Neural progenitor cell (in vitro differentiated cells): ENCODE data around the gene ZNF485. TPM values are rescaled to one million over a fixed set of nuclear protein-coding genes. Genes with fewer than 3 reads are reported as not detected.

Source experiments
- DNase-seq: peaks from one replicate; pipeline ENCODE4 v3.0.0-alpha.2; 2016; ENCODE audit warnings: low spot score
- H2AFZ ChIP-seq: fragments of 200-600 bp; sonication (generic); replicated peaks from 2 replicates; pipeline ENCODE4 v1.6.1; 2016; ENCODE audit warnings: antibody characterized with exemption
- H3F3A ChIP-seq: fragments of 200-600 bp; sonication (generic); 2 replicates; pipeline ENCODE4 v1.6.1; 2016; ENCODE audit warnings: antibody characterized with exemption, low read depth
- H3K27ac ChIP-seq: fragments of 200-600 bp; sonication (generic); 2 replicates; pipeline ENCODE4 v1.5.1; 2016; ENCODE audit warnings: mild to moderate bottlenecking
- H3K27me3 ChIP-seq: fragments of 200-600 bp; sonication (generic); 2 replicates; pipeline ENCODE4 v1.6.1; 2016; ENCODE audit warnings: mild to moderate bottlenecking, moderate library complexity
- H3K36me3 ChIP-seq: fragments of 200-600 bp; sonication (generic); 2 replicates; pipeline ENCODE4 v1.5.1; 2016
- H3K4me1 ChIP-seq: fragments of 200-600 bp; sonication (generic); 2 replicates; pipeline ENCODE4 v1.6.1; 2016; ENCODE audit warnings: mixed run types
- H3K4me2 ChIP-seq: fragments of 200-600 bp; sonication (generic); 2 replicates; pipeline ENCODE4 v1.6.1; 2016
- H3K4me3 ChIP-seq: fragments of 200-600 bp; sonication (generic); 2 replicates; pipeline ENCODE4 v1.5.1; 2016
- H3K79me2 ChIP-seq: fragments of 200-600 bp; sonication (generic); 2 replicates; pipeline ENCODE4 v1.6.1; 2016; ENCODE audit warnings: low read depth
- H3K9ac ChIP-seq: fragments of 200-600 bp; sonication (generic); 2 replicates; pipeline ENCODE4 v1.6.1; 2016
- H3K9me3 ChIP-seq: fragments of 200-600 bp; sonication (generic); 2 replicates; pipeline ENCODE4 v1.5.1; 2016; ENCODE audit warnings: low read depth
- H4K20me1 ChIP-seq: fragments of 200-600 bp; sonication (generic); 2 replicates; pipeline ENCODE4 v1.6.1; 2016; ENCODE audit warnings: low read depth
- H3K27ac Mint-ChIP-seq: 3 replicates; pipeline ENCODE4 v1.8.0; 2021; ENCODE audit warnings: mixed read lengths
- H3K27me3 Mint-ChIP-seq: 2 replicates; pipeline ENCODE4 v1.8.0; 2022; ENCODE audit warnings: low read depth, mild to moderate bottlenecking, inconsistent platforms, moderate library complexity, mixed read lengths; ENCODE audit not compliant: insufficient read depth
- H3K36me3 Mint-ChIP-seq: 3 replicates; pipeline ENCODE4 v1.8.0; 2021; ENCODE audit warnings: mixed read lengths
- H3K4me1 Mint-ChIP-seq: 3 replicates; pipeline ENCODE4 v1.8.0; 2021; ENCODE audit warnings: mixed read lengths
- H3K4me3 Mint-ChIP-seq: 3 replicates; pipeline ENCODE4 v1.8.0; 2021; ENCODE audit warnings: mild to moderate bottlenecking, moderate library complexity, mixed read lengths
- H3K9me3 Mint-ChIP-seq: 3 replicates; pipeline ENCODE4 v1.8.0; 2020; ENCODE audit warnings: mixed read lengths
- EZH2 ChIP-seq: fragments of 200-600 bp; sonication (generic); IDR thresholded peaks from 2 replicates; pipeline ENCODE4 v1.6.1; 2017; ENCODE audit warnings: antibody characterized with exemption, mild to moderate bottlenecking, moderate library complexity
- EZH2phosphoT487 ChIP-seq: fragments of 200-600 bp; sonication (generic); IDR thresholded peaks from 2 replicates; pipeline ENCODE4 v1.6.1; 2017; ENCODE audit warnings: antibody characterized with exemption
- total RNA-seq: library from RNA; depleted of rRNA; stranded (reverse); fragments of >200 nt; gene quantifications from 2 replicates; pipeline ENCODE4 v1.2.3, GENCODE V29; 2015; ENCODE audit warnings: low replicate concordance
- TF ChIP-seq, protein P1 (sequence below): fragments of 200-600 bp; sonication (generic); IDR thresholded peaks from 2 replicates; pipeline ENCODE4 v1.5.1; 2017; ENCODE audit warnings: antibody characterized with exemption, mild to moderate bottlenecking

Gene ZNF485
- total RNA-seq, 1 donor from 2014 or later = 4.7 TPM

DNA sequence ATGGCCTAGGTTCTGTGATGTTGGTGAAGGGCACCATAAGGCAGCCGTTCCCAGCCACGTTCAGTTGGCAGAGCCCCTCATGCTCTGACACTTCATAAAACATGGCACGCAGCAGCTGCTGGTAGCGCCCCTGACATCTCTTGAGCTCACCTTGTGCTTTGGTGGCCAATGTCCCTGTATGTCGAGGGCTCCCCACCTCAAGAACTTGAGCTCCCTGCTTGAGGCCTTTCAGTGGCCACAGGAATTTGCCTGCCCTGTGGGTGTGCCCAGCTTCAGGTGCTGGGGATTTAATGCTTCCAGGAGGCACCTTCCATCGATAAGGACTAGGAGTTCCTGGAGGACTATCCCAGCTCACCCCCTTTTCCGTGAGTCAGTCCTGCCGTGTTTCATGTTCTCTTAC is 52.0 kb downstream of the ZNF485 start:
- H3K27me3 ChIP-seq = no peaks in the 10 kb centered on the region
- H3F3A ChIP-seq = no peaks in the 10 kb centered on the region
- no peak overlapping the region for H3K4me3 ChIP-seq
- Mint-ChIP-seq H3K4me3 (no peak overlapping the region), H3K36me3 (no peaks in the 10 kb centered on the region), H3K27ac (no peak overlapping the region), H3K4me1 (peaks cover 7% of the 10 kb centered on the region), H3K9me3 (peaks cover 5% of the 10 kb centered on the region), H3K27me3 (peaks cover 2% of the 10 kb centered on the region)
- H3K9me3 ChIP-seq = no peaks in the 10 kb centered on the region
- no peaks in the 10 kb centered on the region for H3K36me3 ChIP-seq
- no peak overlapping the region for H2AFZ ChIP-seq
- no peak for TF ChIP-seq EZH2phosphoT487
- H3K27ac ChIP-seq = no peak overlapping the region
- H3K4me1 ChIP-seq = no peaks in the 10 kb centered on the region
- no peak overlapping the region for H3K4me2 ChIP-seq
- no peak overlapping the region for H3K9ac ChIP-seq
- H4K20me1 ChIP-seq = no peaks in the 10 kb centered on the region
- no peak for DNase-seq
- no peaks in the 10 kb centered on the region for H3K79me2 ChIP-seq

DNA sequence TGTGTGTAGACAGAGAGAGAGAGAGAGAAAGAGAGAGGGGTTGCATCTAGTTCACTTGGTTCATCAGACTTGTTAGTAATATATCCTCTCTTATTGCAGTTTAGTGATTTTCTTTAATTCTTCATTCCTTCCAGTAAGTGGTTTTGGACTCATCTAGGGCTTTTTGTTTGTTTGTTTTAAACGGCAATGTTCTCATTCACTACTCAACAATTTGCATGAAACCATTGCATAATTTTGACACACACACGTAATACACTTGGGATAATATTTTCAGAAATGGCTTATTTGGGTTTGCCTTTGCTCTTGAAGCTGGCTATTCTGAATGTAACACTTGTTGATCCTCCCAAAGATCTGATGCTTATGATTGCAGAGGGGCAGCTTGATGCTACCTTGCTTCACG is 58.8 kb downstream of the ZNF485 start:
- Histone ChIP-seq H3K4me3 (no peak overlapping the region), H2AFZ (no peak overlapping the region), H3K9ac (no peak overlapping the region), H3K9me3 (no peaks in the 10 kb centered on the region), H3K4me1 (no peaks in the 10 kb centered on the region), H4K20me1 (no peaks in the 10 kb centered on the region), H3K4me2 (no peak overlapping the region), H3K36me3 (no peaks in the 10 kb centered on the region), H3K27me3 (peaks cover 30% of the 10 kb centered on the region), H3F3A (no peaks in the 10 kb centered on the region), H3K27ac (no peak overlapping the region), H3K79me2 (no peaks in the 10 kb centered on the region)
- H3K4me1 Mint-ChIP-seq = no peaks in the 10 kb centered on the region
- peaks cover 10% of the 10 kb centered on the region for H3K27me3 Mint-ChIP-seq
- H3K9me3 Mint-ChIP-seq = peaks cover 9% of the 10 kb centered on the region
- no peak overlapping the region for H3K27ac Mint-ChIP-seq
- no peak overlapping the region for H3K4me3 Mint-ChIP-seq
- DNase-seq = no peak
- H3K36me3 Mint-ChIP-seq = no peaks in the 10 kb centered on the region
- no peak for TF ChIP-seq EZH2
- TF ChIP-seq, protein P1, sequence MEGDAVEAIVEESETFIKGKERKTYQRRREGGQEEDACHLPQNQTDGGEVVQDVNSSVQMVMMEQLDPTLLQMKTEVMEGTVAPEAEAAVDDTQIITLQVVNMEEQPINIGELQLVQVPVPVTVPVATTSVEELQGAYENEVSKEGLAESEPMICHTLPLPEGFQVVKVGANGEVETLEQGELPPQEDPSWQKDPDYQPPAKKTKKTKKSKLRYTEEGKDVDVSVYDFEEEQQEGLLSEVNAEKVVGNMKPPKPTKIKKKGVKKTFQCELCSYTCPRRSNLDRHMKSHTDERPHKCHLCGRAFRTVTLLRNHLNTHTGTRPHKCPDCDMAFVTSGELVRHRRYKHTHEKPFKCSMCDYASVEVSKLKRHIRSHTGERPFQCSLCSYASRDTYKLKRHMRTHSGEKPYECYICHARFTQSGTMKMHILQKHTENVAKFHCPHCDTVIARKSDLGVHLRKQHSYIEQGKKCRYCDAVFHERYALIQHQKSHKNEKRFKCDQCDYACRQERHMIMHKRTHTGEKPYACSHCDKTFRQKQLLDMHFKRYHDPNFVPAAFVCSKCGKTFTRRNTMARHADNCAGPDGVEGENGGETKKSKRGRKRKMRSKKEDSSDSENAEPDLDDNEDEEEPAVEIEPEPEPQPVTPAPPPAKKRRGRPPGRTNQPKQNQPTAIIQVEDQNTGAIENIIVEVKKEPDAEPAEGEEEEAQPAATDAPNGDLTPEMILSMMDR = no peak
- TF ChIP-seq EZH2phosphoT487 = no peak

DNA sequence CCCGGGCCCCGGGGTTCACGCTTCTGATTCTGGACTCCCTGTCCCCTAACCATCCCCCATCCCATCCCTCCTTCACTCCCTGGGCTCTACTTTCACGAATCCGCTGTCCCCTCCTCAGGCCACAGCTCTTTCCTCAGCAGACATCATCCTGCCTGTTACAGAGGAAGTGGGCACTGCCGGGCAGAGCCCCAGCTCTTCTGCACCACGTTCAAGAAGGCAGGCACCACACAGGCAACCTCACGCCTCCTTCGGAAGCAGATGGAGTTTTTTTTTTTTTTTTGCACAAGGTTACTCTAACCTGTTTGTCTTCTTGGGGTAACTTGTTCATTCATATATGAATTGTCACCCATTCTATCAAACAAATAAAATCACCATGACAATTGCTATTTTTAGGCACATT is 60.3 kb downstream of the ZNF485 start:
- Histone ChIP-seq H3K4me3 (no peak overlapping the region), H4K20me1 (no peaks in the 10 kb centered on the region), H3K4me1 (no peaks in the 10 kb centered on the region), H3K27ac (no peak overlapping the region), H3K79me2 (no peaks in the 10 kb centered on the region), H2AFZ (no peak overlapping the region), H3K4me2 (no peak overlapping the region), H3K36me3 (no peaks in the 10 kb centered on the region), H3K27me3 (peaks cover 45% of the 10 kb centered on the region), H3F3A (no peaks in the 10 kb centered on the region), H3K9ac (no peak overlapping the region), H3K9me3 (no peaks in the 10 kb centered on the region)
- no peaks in the 10 kb centered on the region for H3K36me3 Mint-ChIP-seq
- no peak for DNase-seq
- no peak overlapping the region for H3K4me3 Mint-ChIP-seq
- peaks cover 10% of the 10 kb centered on the region for H3K27me3 Mint-ChIP-seq
- peaks cover under 1% of the 10 kb centered on the region for H3K4me1 Mint-ChIP-seq
- no peak overlapping the region for H3K27ac Mint-ChIP-seq
- TF ChIP-seq, protein P1 = no peak
- no peak for TF ChIP-seq EZH2
- H3K9me3 Mint-ChIP-seq = peaks cover 9% of the 10 kb centered on the region

DNA sequence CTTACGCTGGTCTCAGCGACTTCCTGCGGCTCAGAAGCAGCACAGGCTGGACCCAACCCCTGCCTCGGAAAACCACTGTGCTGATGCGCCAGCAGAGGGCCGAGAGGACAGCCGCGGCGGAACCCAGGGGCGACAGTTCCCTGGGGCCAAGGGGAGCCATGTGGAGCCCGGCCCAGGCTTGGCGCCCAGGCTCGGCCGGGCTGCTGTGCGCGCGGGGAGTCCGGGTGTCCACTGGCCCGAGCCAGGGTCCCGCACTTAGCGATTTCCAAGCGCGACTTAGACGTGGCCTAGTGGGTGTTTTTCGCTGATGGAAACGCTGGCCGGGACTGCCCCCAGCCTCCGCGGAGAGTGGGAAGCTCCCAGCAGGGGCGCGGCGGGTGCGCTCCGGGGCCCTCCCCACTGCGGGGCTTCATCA is 61.1 kb downstream of the ZNF485 start:
- no peak overlapping the region for H3K9ac ChIP-seq
- H3F3A ChIP-seq = no peaks in the 10 kb centered on the region
- TF ChIP-seq EZH2 (peak; percentile 48), EZH2phosphoT487 (no peak)
- TF ChIP-seq, protein P1 = peak; percentile 55
- H3K27ac Mint-ChIP-seq = no peak overlapping the region
- H3K4me2 ChIP-seq = peak overlapping the region; percentile 74
- peak; percentile 69 for DNase-seq
- no peaks in the 10 kb centered on the region for H3K36me3 ChIP-seq
- no peaks in the 10 kb centered on the region for H3K36me3 Mint-ChIP-seq
- H3K4me3 Mint-ChIP-seq = no peak overlapping the region
- H4K20me1 ChIP-seq = no peaks in the 10 kb centered on the region
- no peaks in the 10 kb centered on the region for H3K79me2 ChIP-seq
- no peaks in the 10 kb centered on the region for H3K9me3 ChIP-seq
- H2AFZ ChIP-seq = peak overlapping the region; percentile 77
- peaks cover 4% of the 10 kb centered on the region for H3K4me1 Mint-ChIP-seq
- H3K4me1 ChIP-seq = no peaks in the 10 kb centered on the region
- no peak overlapping the region for H3K27ac ChIP-seq
- H3K27me3 Mint-ChIP-seq = peaks cover 10% of the 10 kb centered on the region
- H3K9me3 Mint-ChIP-seq = peaks cover 9% of the 10 kb centered on the region
- H3K4me3 ChIP-seq = peak overlapping the region; percentile 48
- H3K27me3 ChIP-seq = peaks cover 46% of the 10 kb centered on the region

Other genes with a start within 250 kb of the ZNF485 start
- gene FXYD4, start 234.8 kb upstream of the ZNF485 start, total RNA-seq = not detected in 2 replicates
- 175 and 180 TPM in 2 replicates for gene HNRNPF, start 197.3 kb upstream of the ZNF485 start, total RNA-seq
- 2.0 and 3.5 TPM in 2 replicates for gene ZNF487, start 169.3 kb upstream of the ZNF485 start, total RNA-seq
- gene ZNF239, start 31.8 kb upstream of the ZNF485 start, total RNA-seq = 7.1 and 16.9 TPM in 2 replicates
- gene ZNF32, start 42.4 kb downstream of the ZNF485 start, total RNA-seq = 40.8 and 50.7 TPM in 2 replicates